ENCODE measurements around the gene SLC24A4.

SLC24A4 gene

GRCh38 chr14:92472860-92473259, 149.9 kb downstream of the SLC24A4 start:
- Mint-ChIP-seq H3K27ac (peak overlapping the region; percentile 52), H3K4me3 (no peak overlapping the region), H3K9me3 (peaks cover 3% of the 10 kb centered on the region), H3K36me3 (no peaks in the 10 kb centered on the region), H3K4me1 (peaks cover 23% of the 10 kb centered on the region)
- no peak for ATAC-seq
- DNase-seq (ENCODE audit: low spot score in 2 of 2): no peak

- Mint-ChIP-seq H3K4me3 (no peak overlapping the region), H3K27ac (peak overlapping the region; percentile 52), H3K36me3 (no peaks in the 10 kb centered on the region), H3K4me1 (peaks cover 23% of the 10 kb centered on the region), H3K9me3 (peaks cover 3% of the 10 kb centered on the region)
- ATAC-seq: no peak
- DNase-seq (ENCODE audit: low spot score in 2 of 2): no peak
Measured at GRCh38 chr14:92473261-92473968, 150.4 kb downstream of the SLC24A4 start.

DNA sequence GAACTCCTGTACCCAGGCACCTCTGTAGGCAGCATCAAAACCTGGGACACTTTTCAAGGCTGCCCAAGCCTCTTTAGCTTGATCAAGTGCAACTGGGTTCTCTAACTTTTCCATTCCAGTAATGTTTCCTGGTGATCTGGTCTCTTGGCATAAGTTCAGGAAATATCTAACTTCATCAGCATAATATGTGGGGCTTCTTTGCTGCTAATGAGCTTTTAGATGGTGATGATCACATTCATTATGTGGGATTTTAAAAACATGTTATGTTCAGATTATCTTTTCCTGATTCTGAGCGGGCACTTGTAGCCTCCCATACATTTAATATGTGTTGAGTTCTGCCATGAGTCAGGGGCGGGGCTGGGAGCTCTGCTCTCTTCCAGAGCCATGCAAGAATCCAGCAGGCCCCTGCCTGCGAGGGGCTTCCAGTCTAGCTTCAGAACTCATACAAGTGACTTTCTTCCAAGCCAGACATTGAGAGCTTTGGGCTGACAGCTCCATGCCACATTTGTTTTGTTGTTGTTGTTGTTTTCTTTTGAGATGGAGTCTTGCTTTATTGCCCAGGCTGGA, 151.1 kb downstream of the SLC24A4 start:
- peak overlapping the region; percentile 23 for H3K27ac Mint-ChIP-seq
- DNase-seq (ENCODE audit: low spot score in 2 of 2): no peak

GRCh38 chr14:92475037-92475436, 152.1 kb downstream of the SLC24A4 start:
- Mint-ChIP-seq H3K27ac (no peak overlapping the region), H3K4me1 (peaks cover 23% of the 10 kb centered on the region)

More for the DNA sequence above, 151.1 kb downstream of the SLC24A4 start:
- Mint-ChIP-seq H3K9me3 (peaks cover 3% of the 10 kb centered on the region), H3K4me1 (peaks cover 23% of the 10 kb centered on the region), H3K4me3 (no peak overlapping the region), H3K36me3 (no peaks in the 10 kb centered on the region)
- ATAC-seq: no peak

GRCh38 chr14:92475451-92476187, 152.7 kb downstream of the SLC24A4 start:
- peaks cover 23% of the 10 kb centered on the region for H3K4me1 Mint-ChIP-seq
- H3K9me3 Mint-ChIP-seq: peaks cover 2% of the 10 kb centered on the region
- H3K27ac Mint-ChIP-seq: no peak overlapping the region
- H3K36me3 Mint-ChIP-seq: no peaks in the 10 kb centered on the region
- no peak overlapping the region for H3K4me3 Mint-ChIP-seq
- DNase-seq (ENCODE audit: low spot score in 2 of 2) (no peak), ATAC-seq (no peak)

More at GRCh38 chr14:92475037-92475436, 152.1 kb downstream of the SLC24A4 start:
- Mint-ChIP-seq H3K36me3 (no peaks in the 10 kb centered on the region), H3K4me3 (no peak overlapping the region), H3K9me3 (peaks cover 2% of the 10 kb centered on the region)
- no peak for DNase-seq (ENCODE audit: low spot score in 2 of 2)
- ATAC-seq: no peak

GRCh38 chr14:92480856-92481255, 157.9 kb downstream of the SLC24A4 start:
- Mint-ChIP-seq H3K36me3 (no peaks in the 10 kb centered on the region), H3K9me3 (peaks cover 2% of the 10 kb centered on the region), H3K4me1 (peaks cover 2% of the 10 kb centered on the region), H3K4me3 (no peak overlapping the region), H3K27ac (no peak overlapping the region)
- no peak for DNase-seq (ENCODE audit: low spot score in 2 of 2)
- no peak for ATAC-seq

- Mint-ChIP-seq H3K9me3 (peaks cover 2% of the 10 kb centered on the region), H3K36me3 (no peaks in the 10 kb centered on the region), H3K4me1 (no peaks in the 10 kb centered on the region), H3K4me3 (no peak overlapping the region), H3K27ac (no peak overlapping the region)
- ATAC-seq (no peak), DNase-seq (ENCODE audit: low spot score in 2 of 2) (no peak)
Measured at GRCh38 chr14:92481386-92481785, 158.4 kb downstream of the SLC24A4 start.

DNA sequence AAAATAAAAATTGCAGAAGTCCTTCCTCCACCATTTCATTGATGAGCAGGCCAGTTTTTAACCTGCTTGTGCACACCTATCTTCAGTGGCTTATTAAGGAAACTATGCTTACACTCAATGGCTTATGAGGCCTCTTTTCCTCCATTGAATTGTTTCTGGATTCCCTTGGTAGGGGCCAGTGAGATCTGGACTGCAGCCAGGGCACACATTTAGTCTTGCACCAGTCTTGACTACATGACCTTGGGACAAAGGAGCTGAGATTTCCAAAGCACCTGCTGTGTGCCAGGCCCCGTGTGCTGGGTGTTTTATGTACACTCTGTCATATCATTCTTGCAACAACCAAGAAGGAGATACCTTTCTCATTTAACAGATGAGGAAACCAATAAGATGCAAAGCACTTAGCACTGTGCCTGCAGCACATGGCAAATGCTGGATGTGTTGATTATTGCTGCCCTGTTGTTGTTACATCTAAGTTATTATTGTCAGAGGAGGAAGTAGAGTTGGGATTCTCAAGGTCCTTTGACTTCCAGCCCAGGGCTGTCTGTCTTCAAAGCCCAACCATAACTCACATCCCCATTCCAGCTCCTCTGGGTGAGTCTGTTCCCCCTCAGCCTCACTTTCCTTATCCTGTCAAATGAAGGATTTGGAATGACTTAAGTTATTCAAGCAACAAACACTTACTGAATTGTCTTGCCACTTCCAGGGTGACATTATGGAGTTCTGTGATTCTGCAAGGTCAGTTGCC, 159.0 kb downstream of the SLC24A4 start:
- ATAC-seq (no peak), DNase-seq (ENCODE audit: low spot score in 2 of 2) (no peak)
- no peaks in the 10 kb centered on the region for H3K36me3 Mint-ChIP-seq
- H3K9me3 Mint-ChIP-seq: peaks cover 2% of the 10 kb centered on the region
- no peak overlapping the region for H3K27ac Mint-ChIP-seq
- peaks cover under 1% of the 10 kb centered on the region for H3K4me1 Mint-ChIP-seq
- H3K4me3 Mint-ChIP-seq: no peak overlapping the region

GRCh38 chr14:92482621-92483319, 159.8 kb downstream of the SLC24A4 start:
- no peak for ATAC-seq
- H3K27ac Mint-ChIP-seq: no peak overlapping the region

DNA sequence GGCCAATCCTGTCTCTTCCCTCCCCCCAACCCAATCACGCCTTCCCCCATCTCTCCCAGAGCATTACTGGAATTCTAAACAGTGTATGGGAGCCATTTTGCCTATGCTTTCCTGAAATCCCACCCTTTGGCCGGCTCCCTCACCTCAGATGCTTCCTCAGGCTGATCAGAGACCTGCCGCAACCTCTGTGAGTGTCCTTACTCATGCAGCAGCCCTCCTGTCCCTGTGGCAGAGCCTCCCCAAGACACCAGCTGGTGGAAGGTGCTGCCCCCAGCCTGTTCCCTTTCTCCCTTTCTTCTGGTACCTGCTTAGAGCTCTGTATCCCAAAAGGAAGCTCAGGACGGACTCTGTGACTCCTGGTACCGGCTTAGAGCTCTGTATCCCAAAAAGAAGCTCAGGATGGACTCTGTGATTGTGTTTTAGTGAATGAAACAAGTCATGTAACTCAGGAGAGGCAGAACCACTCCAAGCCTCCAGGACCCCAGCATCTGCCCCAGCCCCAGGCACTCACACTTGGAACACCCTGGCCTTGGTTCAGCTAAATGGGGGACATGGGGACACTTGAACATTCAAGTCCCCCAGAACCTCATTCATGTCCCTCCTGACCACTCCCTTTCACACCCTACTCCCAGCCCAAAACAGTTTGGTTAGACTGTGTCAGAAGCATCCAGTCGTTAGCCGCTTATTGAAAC, 161.3 kb downstream of the SLC24A4 start:
- no peaks in the 10 kb centered on the region for H3K36me3 Mint-ChIP-seq
- H3K4me1 Mint-ChIP-seq: peaks cover 7% of the 10 kb centered on the region
- no peak overlapping the region for H3K27ac Mint-ChIP-seq
- no peaks in the 10 kb centered on the region for H3K9me3 Mint-ChIP-seq
- H3K4me3 Mint-ChIP-seq: no peak overlapping the region
- ATAC-seq (no peak), DNase-seq (ENCODE audit: low spot score in 2 of 2) (no peak)

More at GRCh38 chr14:92482621-92483319, 159.8 kb downstream of the SLC24A4 start:
- Mint-ChIP-seq H3K9me3 (peaks cover 2% of the 10 kb centered on the region), H3K4me1 (peaks cover 7% of the 10 kb centered on the region), H3K4me3 (no peak overlapping the region), H3K36me3 (no peaks in the 10 kb centered on the region)
- DNase-seq (ENCODE audit: low spot score in 2 of 2): no peak

DNA sequence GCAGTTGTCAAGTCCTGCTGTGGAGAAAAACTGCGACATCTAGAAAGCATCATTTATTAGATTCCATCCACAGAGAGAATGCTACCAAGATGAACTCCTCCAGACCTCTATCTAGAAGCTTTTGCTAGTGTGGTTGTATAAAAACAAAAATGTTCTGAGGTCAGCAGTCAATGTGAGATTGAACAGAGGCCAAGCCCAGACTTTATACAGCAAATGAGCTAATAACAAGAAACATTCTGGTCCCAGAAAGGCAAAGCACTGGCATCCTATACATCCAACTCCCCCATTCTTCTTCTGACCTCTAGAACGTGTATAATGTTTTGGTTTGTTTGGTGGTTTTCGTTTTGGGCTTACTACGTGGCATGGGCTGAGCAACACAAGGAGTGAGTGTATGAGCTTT, 163.9 kb downstream of the SLC24A4 start:
- Mint-ChIP-seq H3K4me1 (peaks cover 7% of the 10 kb centered on the region), H3K4me3 (no peak overlapping the region), H3K27ac (no peak overlapping the region), H3K9me3 (no peaks in the 10 kb centered on the region), H3K36me3 (no peaks in the 10 kb centered on the region)
- DNase-seq (ENCODE audit: low spot score in 2 of 2): no peak
- no peak for ATAC-seq

DNA sequence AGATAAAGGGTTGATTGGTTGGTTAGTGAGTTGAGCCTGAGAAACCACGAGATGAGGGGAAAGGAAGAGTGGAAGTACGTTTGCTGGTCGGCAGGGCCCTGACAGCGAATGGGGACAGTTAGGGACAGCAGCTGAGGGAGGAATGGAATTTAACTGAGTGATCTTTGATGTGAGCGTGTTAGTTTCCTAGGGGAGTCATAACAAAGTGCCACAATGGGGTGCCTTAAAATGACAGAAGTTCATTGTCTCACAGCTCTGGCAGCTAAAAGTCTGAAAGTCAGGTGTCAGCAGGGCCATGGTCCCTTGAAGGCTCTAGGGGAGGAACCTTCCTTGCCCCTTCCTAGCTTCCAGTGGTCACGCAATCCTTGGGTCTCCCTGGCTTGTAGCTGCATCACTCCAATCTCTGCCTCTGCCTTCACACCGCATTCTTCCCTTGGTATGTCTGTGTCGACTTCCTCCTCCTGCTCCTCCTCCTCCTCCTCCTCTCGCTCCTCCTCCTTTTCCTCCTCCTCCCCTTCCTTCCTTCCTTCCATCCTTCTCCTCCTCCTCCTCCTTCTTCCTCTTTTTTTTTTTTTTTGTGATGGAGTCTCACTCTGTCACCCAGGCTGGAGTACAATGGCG, 164.7 kb downstream of the SLC24A4 start:
- Mint-ChIP-seq H3K27ac (no peak overlapping the region), H3K4me1 (peaks cover 7% of the 10 kb centered on the region), H3K4me3 (no peak overlapping the region), H3K36me3 (no peaks in the 10 kb centered on the region), H3K9me3 (no peaks in the 10 kb centered on the region)
- ATAC-seq (no peak), DNase-seq (ENCODE audit: low spot score in 2 of 2) (no peak)

GRCh38 chr14:92489394-92490238, 166.7 kb downstream of the SLC24A4 start:
- no peak for ATAC-seq
- Mint-ChIP-seq H3K4me1 (peaks cover 14% of the 10 kb centered on the region), H3K9me3 (no peaks in the 10 kb centered on the region), H3K4me3 (no peak overlapping the region), H3K27ac (no peak overlapping the region), H3K36me3 (no peaks in the 10 kb centered on the region)
- DNase-seq (ENCODE audit: low spot score in 2 of 2): no peak
